Fibroblast of pulmonary artery (primary cell): ENCODE measurements around the gene ZBTB22.

Experiments
- DNase-seq: peaks from one replicate; pipeline ENCODE4 v3.0.0-alpha.2; 2010; ENCODE audit warnings: low read depth
- H3K4me3 ChIP-seq: replicated peaks from 2 replicates; pipeline ENCODE4 v1.5.1; 2011; ENCODE audit warnings: low read depth, mild to moderate bottlenecking, control low read depth, low read length, moderate library complexity
- TF ChIP-seq, protein P1 (sequence below): IDR thresholded peaks from 2 replicates; pipeline ENCODE4 v1.5.1; 2011; ENCODE audit warnings: mild to moderate bottlenecking, control low read depth, low read length, inconsistent platforms; ENCODE audit errors: missing control alignments

ZBTB22 gene

DNA sequence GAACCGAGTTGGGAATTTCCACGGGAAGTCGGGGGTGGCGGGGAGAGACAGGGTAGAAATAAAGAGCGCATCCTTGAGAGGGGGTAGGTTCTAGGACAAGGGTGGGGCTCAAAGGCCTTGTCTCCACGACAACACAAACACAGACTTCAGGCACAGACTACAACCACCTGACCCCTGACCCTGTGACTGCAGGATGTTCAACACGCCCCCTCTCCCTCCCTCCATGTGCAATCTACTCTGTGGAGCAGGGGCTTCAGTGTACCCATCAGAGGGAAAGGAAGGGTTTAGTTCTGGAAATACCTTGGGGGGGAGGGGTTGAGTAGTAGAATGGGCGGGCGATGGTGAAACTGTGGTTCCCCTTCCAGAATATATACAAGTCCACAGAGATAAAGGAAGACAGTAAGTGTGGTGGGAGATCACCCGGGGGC lies 3.0 kb downstream of the ZBTB22 start:
- DNase-seq: peak; percentile 91
- TF ChIP-seq, protein P1, sequence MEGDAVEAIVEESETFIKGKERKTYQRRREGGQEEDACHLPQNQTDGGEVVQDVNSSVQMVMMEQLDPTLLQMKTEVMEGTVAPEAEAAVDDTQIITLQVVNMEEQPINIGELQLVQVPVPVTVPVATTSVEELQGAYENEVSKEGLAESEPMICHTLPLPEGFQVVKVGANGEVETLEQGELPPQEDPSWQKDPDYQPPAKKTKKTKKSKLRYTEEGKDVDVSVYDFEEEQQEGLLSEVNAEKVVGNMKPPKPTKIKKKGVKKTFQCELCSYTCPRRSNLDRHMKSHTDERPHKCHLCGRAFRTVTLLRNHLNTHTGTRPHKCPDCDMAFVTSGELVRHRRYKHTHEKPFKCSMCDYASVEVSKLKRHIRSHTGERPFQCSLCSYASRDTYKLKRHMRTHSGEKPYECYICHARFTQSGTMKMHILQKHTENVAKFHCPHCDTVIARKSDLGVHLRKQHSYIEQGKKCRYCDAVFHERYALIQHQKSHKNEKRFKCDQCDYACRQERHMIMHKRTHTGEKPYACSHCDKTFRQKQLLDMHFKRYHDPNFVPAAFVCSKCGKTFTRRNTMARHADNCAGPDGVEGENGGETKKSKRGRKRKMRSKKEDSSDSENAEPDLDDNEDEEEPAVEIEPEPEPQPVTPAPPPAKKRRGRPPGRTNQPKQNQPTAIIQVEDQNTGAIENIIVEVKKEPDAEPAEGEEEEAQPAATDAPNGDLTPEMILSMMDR: no peak
- peak overlapping the region; percentile 92 for H3K4me3 ChIP-seq

- peak within 1 kb of the TSS; percentile 92 for H3K4me3 ChIP-seq
- TF ChIP-seq, protein P1: no peak
- DNase-seq: peak; percentile 55
These were observed 3.6 kb downstream of the ZBTB22 start, which contains the start of gene TAPBP for GRCh38 chr6:33313709-33314514. Gene TAPBP, minus strand, starts transcription at chr6:33314078. Its CDS starts 37 bp downstream, at chr6:33314041.

GRCh38 chr6:33313105-33313708 lies 4.3 kb downstream of the ZBTB22 start:
- TF ChIP-seq, protein P1: no peak
- peak overlapping the region; percentile 92 for H3K4me3 ChIP-seq
- no peak for DNase-seq

DNA sequence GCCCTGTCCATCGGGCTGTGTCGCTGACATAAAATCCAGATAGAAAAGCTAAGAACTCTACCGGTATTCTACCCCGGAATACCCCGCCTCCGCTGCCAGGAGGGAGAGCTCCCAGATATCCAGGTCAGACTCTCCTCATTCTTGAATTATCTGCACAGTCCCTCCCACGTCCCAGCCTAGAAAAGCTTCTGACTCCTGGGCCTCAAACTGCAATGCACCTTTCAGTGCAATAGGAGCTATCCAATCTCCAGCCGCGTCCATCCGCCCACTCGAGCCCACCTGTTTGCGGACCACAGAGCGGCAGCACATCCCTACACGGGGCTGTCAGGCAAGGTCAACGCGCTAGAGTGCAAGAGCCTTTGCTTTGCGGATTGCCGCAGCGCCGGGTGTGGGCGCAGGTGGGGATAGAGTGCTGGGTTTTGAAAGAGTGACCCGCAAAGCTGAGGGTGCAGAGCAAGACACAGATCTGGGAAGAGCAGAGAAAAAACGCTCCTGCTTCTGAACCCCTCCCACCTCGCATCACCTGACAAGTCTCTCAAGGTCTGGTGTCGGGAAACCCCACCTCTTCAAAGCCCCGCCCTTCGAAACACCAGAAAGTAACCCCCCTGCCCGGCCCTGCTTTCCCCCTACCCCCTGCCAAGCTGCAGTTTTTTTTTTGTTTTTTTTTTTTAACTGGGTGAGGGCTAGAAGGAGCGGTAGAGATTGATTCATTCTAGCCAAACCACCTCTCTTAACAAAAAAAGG lies 5.0 kb downstream of the ZBTB22 start:
- TF ChIP-seq, protein P1: no peak
- peak overlapping the region; percentile 92 for H3K4me3 ChIP-seq
- peak; percentile 75 for DNase-seq

DNA sequence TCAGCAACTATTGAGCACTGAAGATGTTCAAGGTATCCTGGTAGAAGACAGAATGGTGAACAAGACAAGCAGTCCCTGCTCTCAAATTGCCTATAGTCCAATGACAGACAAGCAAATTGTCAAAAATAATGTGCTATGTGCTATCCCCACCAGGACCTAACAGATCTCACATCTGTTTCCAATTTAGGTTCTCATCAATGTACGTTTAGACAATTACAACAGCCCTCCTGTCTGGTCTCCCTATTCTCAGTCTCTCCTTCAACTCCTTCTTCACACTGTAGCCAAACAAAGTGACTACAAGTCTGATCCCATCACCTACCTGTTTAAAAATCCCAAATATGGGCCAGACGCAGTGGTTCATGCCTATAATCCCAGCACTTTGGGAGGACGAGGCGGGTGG lies 11.2 kb downstream of the ZBTB22 start:
- TF ChIP-seq, protein P1: no peak
- no peak overlapping the region for H3K4me3 ChIP-seq
- DNase-seq: no peak

DNA sequence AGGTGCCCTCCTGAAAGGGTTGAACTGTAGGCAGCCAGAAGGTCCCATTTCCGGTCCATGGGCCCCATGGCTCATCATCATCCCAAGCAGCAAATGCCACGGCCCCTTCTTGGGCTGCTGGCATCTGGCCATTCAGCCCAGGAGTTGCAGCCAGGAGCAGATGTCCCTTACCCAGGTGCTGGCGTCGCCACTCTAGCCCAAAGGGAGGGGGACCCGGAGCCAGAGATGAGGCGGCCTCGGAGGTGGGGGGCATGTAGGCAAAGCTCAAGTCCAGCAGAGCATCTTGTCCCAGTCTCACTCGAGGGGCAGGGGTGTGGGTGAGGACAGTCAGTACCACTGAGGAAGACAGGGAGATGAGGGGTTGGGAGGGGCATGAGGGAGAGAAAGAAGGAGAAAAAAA lies 12.5 kb downstream of the ZBTB22 start:
- no peak for DNase-seq
- TF ChIP-seq, protein P1: no peak
- no peak overlapping the region for H3K4me3 ChIP-seq
